ENCODE results near the gene TRPV5. TPM values are rescaled to one million over a fixed set of nuclear protein-coding genes. Genes with fewer than 3 reads are reported as not detected.

TRPV5 gene
- total and polyA plus RNA-seq, 4 donors, result under 0.01 to 0.23 TPM; not detected in 2

DNA sequence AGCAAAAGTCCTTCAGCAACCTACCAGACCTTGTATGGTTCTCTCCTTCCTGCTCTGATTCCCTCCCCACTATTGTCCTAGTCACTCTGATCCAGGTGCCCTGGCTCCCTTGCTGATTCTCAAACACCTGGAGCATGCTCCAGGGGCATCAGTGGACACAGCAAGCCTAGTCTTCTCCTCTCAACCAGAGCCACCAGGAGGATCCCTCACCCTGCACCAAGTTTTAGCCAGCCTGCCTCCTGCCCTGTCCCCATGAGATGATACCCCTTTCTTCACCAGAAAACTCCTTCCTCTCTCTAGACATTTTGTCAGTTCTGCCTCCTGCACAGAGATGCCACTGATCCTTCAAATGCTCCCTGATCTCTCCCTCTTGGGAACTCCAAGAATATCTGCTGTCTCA lies 16.7 kb upstream of the TRPV5 start:
- no peaks in the 10 kb centered on the region for H3K27me3 ChIP-seq (ENCODE audit: control insufficient read depth in 4 of 4, insufficient read depth in 4 of 4, low read length in 3 of 4)
- no peaks in the 10 kb centered on the region for H3K4me1 ChIP-seq (ENCODE audit: control insufficient read depth in 4 of 4, insufficient read depth in 4 of 4, low read length in 3 of 4)
- no peak for DNase-seq (ENCODE audit: low spot score)
- TF ChIP-seq RAD21 (IDR thresholded peaks at IDR 0.05) (no peak), YY1 (IDR thresholded peaks at IDR 0.05) (no peak), GABPA (IDR thresholded peaks at IDR 0.05 in 1 of 2, conservative IDR thresholded peaks at IDR 0.05 in 1 of 2) (no peak), RXRA (IDR thresholded peaks at IDR 0.05) (no peak), FOXA1 (IDR thresholded peaks at IDR 0.05) (no peak)
- peaks cover 0 to 2% (median 0%) of the 10 kb centered on the region in 4 donors for H3K9me3 ChIP-seq (ENCODE audit: control insufficient read depth in 4 of 4, low read length in 3 of 4)
- no peak overlapping the region for H3K27ac ChIP-seq (ENCODE audit: low read depth in 1 of 2, low read length in 2 of 2)
- H3K4me3 ChIP-seq (ENCODE audit: low read depth in 1 of 3, low read length in 3 of 3), result no peak overlapping the region
- no peak overlapping the region for H3K9ac ChIP-seq (ENCODE audit: low read depth in 1 of 2, low read length in 2 of 2)
- H3K36me3 ChIP-seq (ENCODE audit: control insufficient read depth in 4 of 4, insufficient read depth in 3 of 4, low read depth in 1 of 4, low read length in 3 of 4), result no peaks in the 10 kb centered on the region

DNA sequence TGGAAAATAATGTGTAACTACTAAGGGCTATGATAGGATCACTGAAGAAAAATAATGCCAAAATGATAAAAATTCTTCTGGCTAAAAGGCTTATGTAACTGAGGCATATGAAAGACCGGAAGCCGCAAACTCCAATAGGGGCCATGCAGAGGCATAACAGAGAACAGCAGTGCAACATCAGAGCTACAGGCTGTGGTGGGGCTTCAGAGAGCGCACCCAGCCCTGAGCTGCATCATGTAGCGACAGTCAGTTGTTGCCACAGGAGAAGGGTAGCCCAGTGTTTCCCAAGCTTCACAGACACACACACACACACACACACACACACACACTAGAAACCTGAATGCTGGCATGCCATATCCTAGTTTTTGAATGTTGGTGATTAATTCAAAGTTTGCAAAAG lies 15.1 kb upstream of the TRPV5 start:
- no peaks in the 10 kb centered on the region for H3K4me1 ChIP-seq (ENCODE audit: control insufficient read depth in 4 of 4, insufficient read depth in 4 of 4, low read length in 3 of 4)
- H3K27ac ChIP-seq (ENCODE audit: low read depth in 1 of 2, low read length in 2 of 2), result no peak overlapping the region
- H3K36me3 ChIP-seq (ENCODE audit: control insufficient read depth in 4 of 4, insufficient read depth in 3 of 4, low read depth in 1 of 4, low read length in 3 of 4), result no peaks in the 10 kb centered on the region
- H3K4me3 ChIP-seq (ENCODE audit: low read depth in 1 of 3, low read length in 3 of 3), result no peak overlapping the region
- TF ChIP-seq, protein P1, sequence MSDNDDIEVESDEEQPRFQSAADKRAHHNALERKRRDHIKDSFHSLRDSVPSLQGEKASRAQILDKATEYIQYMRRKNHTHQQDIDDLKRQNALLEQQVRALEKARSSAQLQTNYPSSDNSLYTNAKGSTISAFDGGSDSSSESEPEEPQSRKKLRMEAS (IDR thresholded peaks at IDR 0.05), result no peak
- TF ChIP-seq, protein P2, sequence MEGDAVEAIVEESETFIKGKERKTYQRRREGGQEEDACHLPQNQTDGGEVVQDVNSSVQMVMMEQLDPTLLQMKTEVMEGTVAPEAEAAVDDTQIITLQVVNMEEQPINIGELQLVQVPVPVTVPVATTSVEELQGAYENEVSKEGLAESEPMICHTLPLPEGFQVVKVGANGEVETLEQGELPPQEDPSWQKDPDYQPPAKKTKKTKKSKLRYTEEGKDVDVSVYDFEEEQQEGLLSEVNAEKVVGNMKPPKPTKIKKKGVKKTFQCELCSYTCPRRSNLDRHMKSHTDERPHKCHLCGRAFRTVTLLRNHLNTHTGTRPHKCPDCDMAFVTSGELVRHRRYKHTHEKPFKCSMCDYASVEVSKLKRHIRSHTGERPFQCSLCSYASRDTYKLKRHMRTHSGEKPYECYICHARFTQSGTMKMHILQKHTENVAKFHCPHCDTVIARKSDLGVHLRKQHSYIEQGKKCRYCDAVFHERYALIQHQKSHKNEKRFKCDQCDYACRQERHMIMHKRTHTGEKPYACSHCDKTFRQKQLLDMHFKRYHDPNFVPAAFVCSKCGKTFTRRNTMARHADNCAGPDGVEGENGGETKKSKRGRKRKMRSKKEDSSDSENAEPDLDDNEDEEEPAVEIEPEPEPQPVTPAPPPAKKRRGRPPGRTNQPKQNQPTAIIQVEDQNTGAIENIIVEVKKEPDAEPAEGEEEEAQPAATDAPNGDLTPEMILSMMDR (IDR thresholded peaks at IDR 0.05; ENCODE audit: low read depth, low read length, missing input control), result no peak
- TF ChIP-seq HNF4A (conservative IDR thresholded peaks at IDR 0.05), result no peak
- TF ChIP-seq RXRA (IDR thresholded peaks at IDR 0.05), result no peak
- TF ChIP-seq HNF4G (IDR thresholded peaks at IDR 0.05), result no peak
- no peak for TF ChIP-seq JUND (IDR thresholded peaks at IDR 0.05)
- no peak for TF ChIP-seq TAF1 (conservative IDR thresholded peaks at IDR 0.05)
- TF ChIP-seq SP1 (IDR thresholded peaks at IDR 0.05), result no peak
- TF ChIP-seq GABPA (IDR thresholded peaks at IDR 0.05 in 1 of 2, conservative IDR thresholded peaks at IDR 0.05 in 1 of 2), result no peak
- TF ChIP-seq EGR1 (IDR thresholded peaks at IDR 0.05; ENCODE audit: low read depth in 2 of 2), result no peak
- H3K9ac ChIP-seq (ENCODE audit: low read depth in 1 of 2, low read length in 2 of 2), result no peak overlapping the region
- no peaks in the 10 kb centered on the region for H3K27me3 ChIP-seq (ENCODE audit: control insufficient read depth in 4 of 4, insufficient read depth in 4 of 4, low read length in 3 of 4)
- H3K9me3 ChIP-seq (ENCODE audit: control insufficient read depth in 4 of 4, low read length in 3 of 4), result no peaks in the 10 kb centered on the region
- DNase-seq (ENCODE audit: low spot score), result no peak
- 95% methylated on average over 4 of the region's 4 CpGs for WGBS

DNA sequence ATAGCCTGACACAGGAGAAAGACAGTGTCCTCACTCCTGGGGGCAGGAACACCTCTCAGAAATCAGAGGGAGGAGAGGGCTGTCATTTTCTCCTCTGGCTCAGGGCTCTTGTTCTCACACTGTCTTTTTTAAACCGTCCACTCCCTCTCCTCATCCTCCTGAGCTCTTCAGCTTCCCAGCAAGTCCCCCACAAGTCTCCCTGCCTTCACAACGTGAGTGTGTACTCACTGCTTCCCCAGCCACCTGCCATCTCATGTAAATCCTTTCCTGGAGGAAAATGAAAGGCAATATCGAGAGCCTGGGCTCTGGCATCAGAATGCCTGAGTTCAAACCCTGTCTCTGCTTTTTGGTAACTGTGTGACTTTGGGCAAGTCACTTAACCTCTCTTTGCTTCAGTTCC lies 11.5 kb upstream of the TRPV5 start:
- Histone ChIP-seq H3K4me3 (ENCODE audit: low read depth in 1 of 3, low read length in 3 of 3) (no peak overlapping the region), H3K36me3 (ENCODE audit: control insufficient read depth in 4 of 4, insufficient read depth in 3 of 4, low read depth in 1 of 4, low read length in 3 of 4) (no peaks in the 10 kb centered on the region), H3K27me3 (ENCODE audit: control insufficient read depth in 4 of 4, insufficient read depth in 4 of 4, low read length in 3 of 4) (no peaks in the 10 kb centered on the region), H3K27ac (ENCODE audit: low read depth in 1 of 2, low read length in 2 of 2) (no peak overlapping the region), H3K9ac (ENCODE audit: low read depth in 1 of 2, low read length in 2 of 2) (no peak overlapping the region), H3K9me3 (ENCODE audit: control insufficient read depth in 4 of 4, low read length in 3 of 4) (no peaks in the 10 kb centered on the region), H3K4me1 (ENCODE audit: control insufficient read depth in 4 of 4, insufficient read depth in 4 of 4, low read length in 3 of 4) (no peaks in the 10 kb centered on the region)
- no peak for DNase-seq (ENCODE audit: low spot score)
- WGBS, result 64% methylated on average over 3 of the region's 3 CpGs
- no peak for TF ChIP-seq HNF4G (IDR thresholded peaks at IDR 0.05)
- TF ChIP-seq, protein P3, sequence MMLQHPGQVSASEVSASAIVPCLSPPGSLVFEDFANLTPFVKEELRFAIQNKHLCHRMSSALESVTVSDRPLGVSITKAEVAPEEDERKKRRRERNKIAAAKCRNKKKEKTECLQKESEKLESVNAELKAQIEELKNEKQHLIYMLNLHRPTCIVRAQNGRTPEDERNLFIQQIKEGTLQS (IDR thresholded peaks at IDR 0.05), result no peak
- TF ChIP-seq RXRA (IDR thresholded peaks at IDR 0.05), result no peak
- TF ChIP-seq FOXA1 (IDR thresholded peaks at IDR 0.05), result no peak
- TF ChIP-seq, protein P4, sequence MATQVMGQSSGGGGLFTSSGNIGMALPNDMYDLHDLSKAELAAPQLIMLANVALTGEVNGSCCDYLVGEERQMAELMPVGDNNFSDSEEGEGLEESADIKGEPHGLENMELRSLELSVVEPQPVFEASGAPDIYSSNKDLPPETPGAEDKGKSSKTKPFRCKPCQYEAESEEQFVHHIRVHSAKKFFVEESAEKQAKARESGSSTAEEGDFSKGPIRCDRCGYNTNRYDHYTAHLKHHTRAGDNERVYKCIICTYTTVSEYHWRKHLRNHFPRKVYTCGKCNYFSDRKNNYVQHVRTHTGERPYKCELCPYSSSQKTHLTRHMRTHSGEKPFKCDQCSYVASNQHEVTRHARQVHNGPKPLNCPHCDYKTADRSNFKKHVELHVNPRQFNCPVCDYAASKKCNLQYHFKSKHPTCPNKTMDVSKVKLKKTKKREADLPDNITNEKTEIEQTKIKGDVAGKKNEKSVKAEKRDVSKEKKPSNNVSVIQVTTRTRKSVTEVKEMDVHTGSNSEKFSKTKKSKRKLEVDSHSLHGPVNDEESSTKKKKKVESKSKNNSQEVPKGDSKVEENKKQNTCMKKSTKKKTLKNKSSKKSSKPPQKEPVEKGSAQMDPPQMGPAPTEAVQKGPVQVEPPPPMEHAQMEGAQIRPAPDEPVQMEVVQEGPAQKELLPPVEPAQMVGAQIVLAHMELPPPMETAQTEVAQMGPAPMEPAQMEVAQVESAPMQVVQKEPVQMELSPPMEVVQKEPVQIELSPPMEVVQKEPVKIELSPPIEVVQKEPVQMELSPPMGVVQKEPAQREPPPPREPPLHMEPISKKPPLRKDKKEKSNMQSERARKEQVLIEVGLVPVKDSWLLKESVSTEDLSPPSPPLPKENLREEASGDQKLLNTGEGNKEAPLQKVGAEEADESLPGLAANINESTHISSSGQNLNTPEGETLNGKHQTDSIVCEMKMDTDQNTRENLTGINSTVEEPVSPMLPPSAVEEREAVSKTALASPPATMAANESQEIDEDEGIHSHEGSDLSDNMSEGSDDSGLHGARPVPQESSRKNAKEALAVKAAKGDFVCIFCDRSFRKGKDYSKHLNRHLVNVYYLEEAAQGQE (IDR thresholded peaks at IDR 0.05), result no peak
- no peak for TF ChIP-seq JUND (IDR thresholded peaks at IDR 0.05)
- TF ChIP-seq GABPA (IDR thresholded peaks at IDR 0.05 in 1 of 2, conservative IDR thresholded peaks at IDR 0.05 in 1 of 2), result no peak
- no peak for TF ChIP-seq NR2F2 (IDR thresholded peaks at IDR 0.05)
- no peak for TF ChIP-seq RAD21 (IDR thresholded peaks at IDR 0.05)
- no peak for TF ChIP-seq TAF1 (conservative IDR thresholded peaks at IDR 0.05)
- TF ChIP-seq, protein P5, sequence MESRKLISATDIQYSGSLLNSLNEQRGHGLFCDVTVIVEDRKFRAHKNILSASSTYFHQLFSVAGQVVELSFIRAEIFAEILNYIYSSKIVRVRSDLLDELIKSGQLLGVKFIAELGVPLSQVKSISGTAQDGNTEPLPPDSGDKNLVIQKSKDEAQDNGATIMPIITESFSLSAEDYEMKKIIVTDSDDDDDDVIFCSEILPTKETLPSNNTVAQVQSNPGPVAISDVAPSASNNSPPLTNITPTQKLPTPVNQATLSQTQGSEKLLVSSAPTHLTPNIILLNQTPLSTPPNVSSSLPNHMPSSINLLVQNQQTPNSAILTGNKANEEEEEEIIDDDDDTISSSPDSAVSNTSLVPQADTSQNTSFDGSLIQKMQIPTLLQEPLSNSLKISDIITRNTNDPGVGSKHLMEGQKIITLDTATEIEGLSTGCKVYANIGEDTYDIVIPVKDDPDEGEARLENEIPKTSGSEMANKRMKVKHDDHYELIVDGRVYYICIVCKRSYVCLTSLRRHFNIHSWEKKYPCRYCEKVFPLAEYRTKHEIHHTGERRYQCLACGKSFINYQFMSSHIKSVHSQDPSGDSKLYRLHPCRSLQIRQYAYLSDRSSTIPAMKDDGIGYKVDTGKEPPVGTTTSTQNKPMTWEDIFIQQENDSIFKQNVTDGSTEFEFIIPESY (IDR thresholded peaks at IDR 0.05), result no peak
- TF ChIP-seq, protein P1 (IDR thresholded peaks at IDR 0.05), result no peak
- no peak for TF ChIP-seq EGR1 (IDR thresholded peaks at IDR 0.05; ENCODE audit: low read depth in 2 of 2)
- TF ChIP-seq, protein P2 (IDR thresholded peaks at IDR 0.05; ENCODE audit: low read depth, low read length, missing input control), result no peak
- TF ChIP-seq YY1 (IDR thresholded peaks at IDR 0.05), result no peak

All from liver (tissue), 9 donors.